HFF-Myc (cell line): Measurements from ENCODE around the gene DLGAP4.

Source experiments
- DNase-seq: peaks from one replicate; pipeline ENCODE4 v3.0.0-alpha.2; 2011; ENCODE audit warnings: low read depth; ENCODE audit errors: extremely low read depth
- H3K4me3 ChIP-seq: replicated peaks from 2 replicates; pipeline ENCODE4 v1.5.1; 2011; ENCODE audit warnings: low read depth, mild to moderate bottlenecking, control low read depth, low read length
- TF ChIP-seq, protein P1 (sequence below): IDR thresholded peaks from 2 replicates; pipeline ENCODE4 v1.5.1; 2012; ENCODE audit warnings: mild to moderate bottlenecking, low read depth, low read length, control low read depth; ENCODE audit errors: missing control alignments

Gene DLGAP4

GRCh38 chr20:36313476-36313875 is 7.3 kb downstream of the DLGAP4 start:
- TF ChIP-seq, protein P1, sequence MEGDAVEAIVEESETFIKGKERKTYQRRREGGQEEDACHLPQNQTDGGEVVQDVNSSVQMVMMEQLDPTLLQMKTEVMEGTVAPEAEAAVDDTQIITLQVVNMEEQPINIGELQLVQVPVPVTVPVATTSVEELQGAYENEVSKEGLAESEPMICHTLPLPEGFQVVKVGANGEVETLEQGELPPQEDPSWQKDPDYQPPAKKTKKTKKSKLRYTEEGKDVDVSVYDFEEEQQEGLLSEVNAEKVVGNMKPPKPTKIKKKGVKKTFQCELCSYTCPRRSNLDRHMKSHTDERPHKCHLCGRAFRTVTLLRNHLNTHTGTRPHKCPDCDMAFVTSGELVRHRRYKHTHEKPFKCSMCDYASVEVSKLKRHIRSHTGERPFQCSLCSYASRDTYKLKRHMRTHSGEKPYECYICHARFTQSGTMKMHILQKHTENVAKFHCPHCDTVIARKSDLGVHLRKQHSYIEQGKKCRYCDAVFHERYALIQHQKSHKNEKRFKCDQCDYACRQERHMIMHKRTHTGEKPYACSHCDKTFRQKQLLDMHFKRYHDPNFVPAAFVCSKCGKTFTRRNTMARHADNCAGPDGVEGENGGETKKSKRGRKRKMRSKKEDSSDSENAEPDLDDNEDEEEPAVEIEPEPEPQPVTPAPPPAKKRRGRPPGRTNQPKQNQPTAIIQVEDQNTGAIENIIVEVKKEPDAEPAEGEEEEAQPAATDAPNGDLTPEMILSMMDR, result no peak
- H3K4me3 ChIP-seq, result no peak overlapping the region
- DNase-seq, result no peak

- DNase-seq, result no peak
- TF ChIP-seq, protein P1, result no peak
- H3K4me3 ChIP-seq, result no peak overlapping the region
Observed at GRCh38 chr20:36313926-36314325, 7.8 kb downstream of the DLGAP4 start.

GRCh38 chr20:36314734-36315544 is 8.8 kb downstream of the DLGAP4 start:
- TF ChIP-seq, protein P1, result no peak
- H3K4me3 ChIP-seq, result no peak overlapping the region
- DNase-seq, result no peak

- H3K4me3 ChIP-seq, result no peak overlapping the region
- DNase-seq, result no peak
- TF ChIP-seq, protein P1, result no peak
Observed at GRCh38 chr20:36315545-36316351, 9.6 kb downstream of the DLGAP4 start.

DNA sequence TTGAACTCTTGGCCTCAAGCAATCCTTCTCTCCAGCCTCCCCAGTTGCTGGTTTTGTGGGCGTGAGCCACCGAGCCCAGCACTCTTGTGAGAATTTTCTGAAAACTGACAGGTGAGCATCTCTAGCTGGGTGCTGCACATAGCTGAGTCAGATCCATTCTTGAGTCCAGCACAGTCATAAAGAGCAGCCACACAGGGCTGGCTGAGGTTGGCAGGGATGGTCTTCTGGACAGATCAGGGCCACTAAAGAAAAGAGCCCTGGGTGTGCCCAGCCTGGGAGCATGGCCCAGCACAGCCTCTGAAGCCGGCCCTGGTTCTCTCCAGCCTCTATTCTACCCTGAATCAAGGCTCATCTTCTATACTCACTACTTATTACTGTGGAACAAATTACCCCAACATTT is 11.5 kb downstream of the DLGAP4 start:
- no peak overlapping the region for H3K4me3 ChIP-seq
- TF ChIP-seq, protein P1, result no peak
- no peak for DNase-seq

DNA sequence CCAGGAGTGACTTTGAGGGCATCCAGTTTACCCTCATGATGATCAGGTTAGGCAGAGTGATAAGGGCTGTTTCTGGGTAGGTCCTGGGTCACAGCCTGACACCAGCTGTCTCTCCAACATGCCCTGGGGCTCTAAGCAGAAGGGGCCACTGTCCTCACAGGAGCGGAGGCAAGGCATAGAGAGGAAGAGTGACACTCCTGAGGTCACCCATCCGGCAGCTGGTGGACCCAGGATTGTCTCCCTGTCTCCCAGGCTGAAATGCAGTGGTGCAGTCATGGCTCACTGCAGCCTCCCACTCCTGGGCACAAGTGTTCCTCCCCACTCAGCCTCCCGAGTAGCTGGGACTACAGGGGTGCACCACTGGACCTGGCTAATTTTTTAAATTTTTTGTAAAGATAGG is 12.0 kb downstream of the DLGAP4 start:
- no peak overlapping the region for H3K4me3 ChIP-seq
- no peak for DNase-seq
- TF ChIP-seq, protein P1, result no peak
